Calu3 (cell line): ENCODE data around the gene KDM4B. TPM values are rescaled to one million over a fixed set of nuclear protein-coding genes. Genes with fewer than 3 reads are reported as not detected.

ENCODE experiments used
- BruUV-seq: library from RNA; stranded (reverse); fragments of 400-500 nt; replicated peaks from 2 replicates; lab custom pipeline; 2021; lab: Mats Ljungman, UMichigan
- CTCF ChIA-PET: fragments of 300-600 bp; sonication (Branson Sonifier 250); formaldehyde crosslinking; loops from one replicate; lab custom pipeline; 2022; ENCODE audit warnings: antibody characterized with exemption; lab: Charles Lee
- DNase-seq: peaks from one replicate; pipeline ENCODE4 v3.0.0; 2022
- H3K27ac Mint-ChIP-seq: one replicate; pipeline ENCODE4 v1.8.0; 2022; ENCODE audit warnings: mixed read lengths; ENCODE audit not compliant: unreplicated experiment
- H3K27me3 Mint-ChIP-seq: one replicate; pipeline ENCODE4 v1.8.0; 2022; ENCODE audit warnings: mixed read lengths; ENCODE audit not compliant: unreplicated experiment
- H3K36me3 Mint-ChIP-seq: one replicate; pipeline ENCODE4 v1.8.0; 2022; ENCODE audit warnings: mild to moderate bottlenecking, moderate library complexity, mixed read lengths; ENCODE audit not compliant: insufficient read depth, unreplicated experiment
- H3K4me1 Mint-ChIP-seq: one replicate; pipeline ENCODE4 v1.8.0; 2022; ENCODE audit warnings: mild to moderate bottlenecking, low read depth, mixed read lengths; ENCODE audit not compliant: unreplicated experiment
- H3K4me3 Mint-ChIP-seq: one replicate; pipeline ENCODE4 v1.8.0; 2022; ENCODE audit warnings: mild to moderate bottlenecking, low read depth, moderate library complexity, mixed read lengths; ENCODE audit not compliant: unreplicated experiment
- H3K9me3 Mint-ChIP-seq: one replicate; pipeline ENCODE4 v1.8.0; 2022; ENCODE audit warnings: low read depth, mixed read lengths; ENCODE audit not compliant: unreplicated experiment
- CTCF ChIP-seq: fragments of 200-600 bp; IDR thresholded peaks from one replicate; pipeline ENCODE4 v1.8.0; 2022; ENCODE audit warnings: antibody characterized with exemption; ENCODE audit not compliant: unreplicated experiment
- intact Hi-C: fragments of 100-400 bp; cut with micrococcal nuclease; formaldehyde crosslinking; loops from one replicate; pipeline ENCODE4 v1.10.0; 2022; ENCODE audit not compliant: unreplicated experiment
- total RNA-seq: library from RNA; stranded (reverse); gene quantifications from 2 replicates; pipeline ENCODE4 v1.2.3, GENCODE V29; 2022

The KDM4B gene
- total RNA-seq, 1 experiment from 2014 or later = 13.9 TPM

- H3K27me3 Mint-ChIP-seq = no peaks in the 10 kb centered on the region
These were observed 82.0 kb downstream of the KDM4B start for GRCh38 chr19:5050905-5051304.

GRCh38 chr19:5051619-5052018 lies 82.7 kb downstream of the KDM4B start:
- CTCF ChIA-PET = no interaction called here
- BruUV-seq = no TSS peak
- Mint-ChIP-seq H3K4me1 (peaks cover 3% of the 10 kb centered on the region), H3K36me3 (peaks cover 10% of the 10 kb centered on the region), H3K4me3 (no peak overlapping the region), H3K27ac (no peak overlapping the region), H3K9me3 (no peaks in the 10 kb centered on the region), H3K27me3 (no peaks in the 10 kb centered on the region)
- no peak for DNase-seq
- intact Hi-C loops = no loop called here
- TF ChIP-seq CTCF = no peak

More at GRCh38 chr19:5050905-5051304, 82.0 kb downstream of the KDM4B start:
- DNase-seq = no peak
- H3K27ac Mint-ChIP-seq = no peak overlapping the region
- H3K36me3 Mint-ChIP-seq = peaks cover 8% of the 10 kb centered on the region
- CTCF ChIA-PET = no interaction called here
- H3K4me3 Mint-ChIP-seq = no peak overlapping the region
- BruUV-seq = no TSS peak
- peaks cover 10% of the 10 kb centered on the region for H3K4me1 Mint-ChIP-seq
- TF ChIP-seq CTCF = no peak
- intact Hi-C loops = no loop called here
- H3K9me3 Mint-ChIP-seq = no peaks in the 10 kb centered on the region

GRCh38 chr19:5052515-5052914 lies 83.6 kb downstream of the KDM4B start:
- intact Hi-C loops = no loop called here
- CTCF ChIA-PET = no interaction called here
- no peak overlapping the region for H3K27ac Mint-ChIP-seq

GRCh38 chr19:5052945-5053485 lies 84.1 kb downstream of the KDM4B start:
- Mint-ChIP-seq H3K27ac (no peak overlapping the region), H3K9me3 (no peaks in the 10 kb centered on the region), H3K27me3 (no peaks in the 10 kb centered on the region), H3K36me3 (peaks cover 9% of the 10 kb centered on the region), H3K4me1 (no peaks in the 10 kb centered on the region), H3K4me3 (no peak overlapping the region)
- intact Hi-C loops = no loop called here
- no TSS peak for BruUV-seq
- no peak for TF ChIP-seq CTCF
- DNase-seq = no peak
- CTCF ChIA-PET = no interaction called here

More at GRCh38 chr19:5052515-5052914, 83.6 kb downstream of the KDM4B start:
- H3K4me1 Mint-ChIP-seq = no peaks in the 10 kb centered on the region
- H3K9me3 Mint-ChIP-seq = no peaks in the 10 kb centered on the region
- TF ChIP-seq CTCF = no peak
- no peak for DNase-seq
- peaks cover 10% of the 10 kb centered on the region for H3K36me3 Mint-ChIP-seq
- H3K27me3 Mint-ChIP-seq = no peaks in the 10 kb centered on the region
- H3K4me3 Mint-ChIP-seq = no peak overlapping the region
- BruUV-seq = no TSS peak
